COLO668 (cell line): ENCODE measurements around the gene ADCYAP1R1.

Experiments
- DNase-seq: peaks from one replicate; lab custom pipeline; 2025; ENCODE audit not compliant: unreplicated experiment; lab: John Stamatoyannopoulos, UW

Gene ADCYAP1R1

DNA sequence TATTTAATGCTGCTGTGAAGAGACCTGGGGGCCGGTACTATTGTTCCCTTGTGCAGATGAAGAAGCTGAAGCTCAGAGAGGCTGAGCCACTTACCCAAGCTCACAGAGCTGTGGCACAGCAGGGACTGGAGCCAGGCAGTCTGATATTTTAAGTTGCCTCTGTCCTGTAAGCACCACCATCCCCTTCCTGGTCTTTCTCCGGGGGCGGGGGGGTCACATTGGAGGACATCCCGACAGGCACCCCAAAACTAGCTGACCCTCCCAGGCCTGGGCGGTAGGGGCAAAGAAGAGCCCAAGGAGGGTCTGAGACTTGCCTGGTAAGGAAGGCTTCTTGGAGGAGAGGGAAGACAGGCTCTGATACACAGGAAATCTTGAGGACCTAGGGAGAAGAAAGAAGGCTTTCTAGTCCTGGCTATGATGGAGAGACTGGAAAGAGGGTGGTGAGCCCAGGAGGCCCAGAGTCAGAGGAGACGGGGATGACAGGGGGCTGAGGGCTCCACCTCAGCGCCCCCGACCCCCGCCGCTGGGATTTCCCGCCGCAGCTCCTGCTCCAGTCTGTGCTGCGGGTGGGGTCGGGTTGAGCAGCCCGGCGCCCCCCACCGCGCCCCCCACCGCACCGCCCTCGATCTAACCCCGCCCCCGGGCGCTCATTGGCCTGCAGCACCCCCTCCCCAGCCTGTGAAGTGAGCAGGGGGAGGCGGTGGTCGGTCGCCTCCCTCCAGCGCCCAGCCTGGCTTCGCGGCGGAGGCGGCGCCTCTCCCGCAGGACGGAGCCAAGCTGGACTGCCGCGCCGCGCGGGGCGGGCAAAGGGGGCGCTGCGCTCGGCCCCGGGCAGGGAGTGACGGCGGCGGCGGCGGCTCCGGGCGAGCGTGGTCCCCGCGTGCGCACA, at the start of gene ADCYAP1R1:
ADCYAP1R1 (plus strand) TSS at position 711 of the 889 bp plus-strand sequence. CDS start 10,957 bp downstream, outside the sequence.
- DNase-seq = no peak

DNA sequence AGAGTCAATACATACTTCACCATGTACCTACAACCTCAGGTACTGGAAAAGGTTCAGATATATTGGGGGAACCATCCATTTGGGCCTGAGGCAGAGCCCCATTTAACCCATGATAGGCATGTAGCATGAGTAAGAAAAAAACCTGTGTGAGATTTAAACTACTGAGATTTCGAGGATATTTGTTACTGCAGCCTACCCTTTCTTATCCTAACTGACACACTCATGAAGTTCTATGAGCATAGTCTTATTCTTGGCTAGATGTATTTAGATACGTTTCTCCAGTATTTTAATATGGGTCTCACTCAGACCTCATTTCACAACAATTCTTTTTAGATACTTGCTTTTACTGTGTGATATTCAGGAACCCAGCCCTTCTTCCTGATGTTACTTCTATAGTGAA, 49.0 kb upstream of the ADCYAP1R1 start:
- no peak for DNase-seq

DNA sequence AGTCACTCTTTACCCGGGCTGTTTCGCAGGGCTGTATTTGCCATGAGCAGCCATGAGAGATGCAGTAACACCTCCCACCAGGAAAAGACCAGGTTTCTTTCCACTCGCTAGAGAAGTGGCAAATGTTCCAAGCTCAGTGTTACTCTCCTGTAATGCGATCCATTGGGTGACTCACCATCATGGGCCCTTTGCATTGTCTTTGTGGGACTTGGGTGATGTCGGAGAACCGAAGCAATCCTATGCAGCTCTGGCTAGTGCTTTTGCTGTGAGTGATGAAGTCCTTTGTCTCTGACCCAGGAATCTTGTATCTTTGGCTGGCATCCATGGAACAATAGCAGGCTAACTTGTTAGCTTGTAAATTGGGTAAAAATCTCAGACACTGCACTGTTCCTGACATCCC, 48.4 kb upstream of the ADCYAP1R1 start:
- DNase-seq = no peak

DNA sequence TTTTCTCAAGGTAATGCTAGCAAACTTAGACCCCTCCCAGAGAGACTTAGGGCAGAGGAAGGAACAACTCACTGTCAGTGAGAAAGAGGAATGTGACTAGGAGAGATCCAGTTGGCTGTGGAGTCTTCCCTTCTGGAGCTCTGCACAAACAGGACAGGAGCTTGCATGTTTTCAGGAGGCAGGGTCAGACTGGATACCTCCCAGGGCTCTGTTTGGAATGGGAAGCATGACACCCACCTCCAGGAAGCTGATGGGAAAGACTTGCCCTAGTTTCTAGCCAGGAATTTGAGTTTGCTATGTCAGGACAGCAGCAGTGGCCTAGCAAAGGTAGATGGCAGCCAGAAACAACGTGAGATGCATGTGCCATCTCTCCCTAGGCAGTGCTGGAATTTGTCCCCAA, 47.7 kb upstream of the ADCYAP1R1 start:
- no peak for DNase-seq

DNA sequence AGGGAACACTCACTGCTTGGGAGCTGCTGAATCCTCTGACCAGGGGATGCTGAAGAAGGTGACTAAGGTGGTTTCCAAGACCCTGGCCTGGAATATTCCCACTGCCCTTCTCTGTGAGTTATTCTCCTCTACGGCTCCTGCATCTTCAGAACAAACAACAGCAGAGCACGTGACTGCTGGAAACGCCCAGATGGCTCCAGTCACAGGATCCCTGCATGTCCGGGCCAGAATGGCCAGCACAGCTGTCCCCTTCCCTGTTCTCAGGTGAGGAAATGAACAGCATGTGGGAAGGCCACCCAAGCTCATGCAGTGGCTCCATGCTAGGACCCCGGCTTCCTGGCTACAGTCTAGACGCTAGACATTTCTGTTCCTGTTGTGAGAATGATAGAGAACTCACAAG, 45.3 kb upstream of the ADCYAP1R1 start:
- no peak for DNase-seq

DNA sequence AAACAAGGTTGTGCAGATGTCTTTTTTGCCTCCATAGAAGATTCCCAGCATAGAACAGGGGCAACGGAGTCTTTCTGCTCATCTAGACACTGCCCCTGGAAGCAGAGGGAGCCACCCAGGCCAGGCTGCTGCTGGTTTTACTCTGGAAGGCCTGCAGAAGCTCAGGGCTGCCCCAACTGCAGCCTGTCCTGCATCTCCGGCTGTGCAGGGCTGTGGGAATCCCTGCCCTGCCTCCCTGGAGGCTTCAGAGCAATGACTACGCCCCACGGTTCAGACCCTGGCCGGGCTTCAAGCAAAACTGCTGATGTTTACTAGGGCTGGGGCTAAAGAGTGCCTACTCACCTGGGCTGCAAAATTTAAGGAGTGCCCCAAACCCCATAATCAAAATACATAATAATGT, 44.5 kb upstream of the ADCYAP1R1 start:
- DNase-seq = no peak

DNA sequence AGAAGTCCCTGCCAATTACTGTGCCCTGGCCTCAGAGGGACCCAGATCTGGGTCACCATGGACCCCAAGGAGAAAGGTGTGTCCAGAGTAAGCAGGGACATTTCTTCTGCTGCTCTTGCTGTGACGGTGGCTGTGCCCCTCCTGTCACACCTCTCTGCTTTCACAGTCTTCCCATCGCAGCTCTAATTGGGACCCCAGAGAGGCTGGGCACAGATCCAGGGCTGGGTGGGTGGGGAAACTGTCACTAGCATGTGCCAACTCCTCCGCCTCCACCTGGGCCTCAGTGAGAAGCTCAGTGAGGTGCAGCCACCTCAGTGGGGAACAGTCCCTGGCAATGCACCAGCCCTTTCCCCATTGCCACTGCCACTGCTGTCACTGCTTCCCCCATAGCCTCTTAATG, 37.3 kb upstream of the ADCYAP1R1 start:
- DNase-seq = no peak

DNA sequence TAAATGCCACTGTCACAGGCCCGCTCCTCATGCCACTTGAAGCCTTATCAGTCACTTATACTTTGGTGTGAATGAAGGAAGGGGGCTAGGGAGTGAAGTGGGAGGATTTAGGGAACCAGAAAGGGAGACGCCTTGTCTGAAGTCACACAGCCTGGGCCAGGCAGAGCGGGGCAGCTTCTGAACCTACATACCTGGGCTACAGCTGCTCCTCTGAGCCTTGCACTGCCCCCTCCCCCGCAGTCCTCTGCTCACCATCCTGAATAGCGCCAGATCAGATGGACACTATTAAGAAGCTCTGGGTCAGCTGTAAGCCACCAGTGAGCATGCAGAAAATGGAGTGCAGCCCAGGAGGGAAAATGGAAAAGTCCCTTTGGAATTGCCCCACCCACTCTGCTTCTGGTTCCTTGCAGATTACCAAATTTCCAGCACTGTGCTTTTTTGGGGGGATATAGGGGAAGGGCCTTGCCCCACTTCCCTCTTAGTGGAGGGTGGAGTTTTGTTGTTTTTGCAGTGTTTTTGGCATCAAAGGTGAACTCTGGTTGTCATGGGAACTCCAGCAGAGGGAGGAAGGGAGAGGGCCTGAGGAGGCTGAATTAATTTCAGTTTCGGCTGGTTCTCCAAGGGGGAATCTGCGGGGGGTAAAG, 35.0 kb upstream of the ADCYAP1R1 start:
- no peak for DNase-seq

DNA sequence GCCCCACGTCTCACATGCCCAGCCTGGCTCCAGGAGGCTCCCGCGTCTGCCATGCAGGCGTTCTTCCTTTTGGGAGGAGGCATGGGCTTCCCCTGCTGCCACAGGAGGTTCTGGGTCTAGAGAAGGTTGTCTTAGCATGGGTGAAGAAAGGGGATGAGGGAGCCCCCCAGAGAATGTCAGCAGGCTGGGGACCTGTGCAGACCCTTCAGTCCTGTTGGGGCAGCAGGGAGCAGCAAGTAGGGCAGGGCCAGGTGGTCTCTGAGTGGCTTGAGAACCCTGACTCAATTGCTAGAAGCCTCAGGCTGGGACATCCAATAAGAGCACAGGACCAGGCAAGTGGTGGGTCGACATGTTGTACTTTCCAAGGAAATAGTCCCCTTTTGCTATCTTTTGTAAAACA, 34.4 kb upstream of the ADCYAP1R1 start:
- no peak for DNase-seq

DNA sequence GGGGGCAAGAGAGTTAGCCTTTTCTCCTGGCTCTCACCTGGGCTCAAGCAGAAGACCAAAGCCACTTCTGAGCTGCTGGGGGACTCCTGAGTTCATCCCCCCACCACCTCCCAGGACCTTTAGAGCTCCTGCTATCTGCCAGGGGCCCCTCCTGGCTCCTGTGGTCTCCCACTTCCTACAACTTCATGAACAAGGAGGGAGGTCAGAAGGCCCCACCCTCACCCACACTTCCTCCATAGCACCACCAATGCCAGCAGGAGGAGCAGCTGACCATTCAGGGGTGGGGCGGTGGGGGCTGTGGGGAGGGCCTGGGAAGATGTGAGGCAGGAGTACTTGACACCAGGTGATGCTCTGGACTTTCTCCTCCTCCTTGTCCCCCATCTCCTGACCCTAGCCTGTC, 32.6 kb upstream of the ADCYAP1R1 start:
- no peak for DNase-seq

DNA sequence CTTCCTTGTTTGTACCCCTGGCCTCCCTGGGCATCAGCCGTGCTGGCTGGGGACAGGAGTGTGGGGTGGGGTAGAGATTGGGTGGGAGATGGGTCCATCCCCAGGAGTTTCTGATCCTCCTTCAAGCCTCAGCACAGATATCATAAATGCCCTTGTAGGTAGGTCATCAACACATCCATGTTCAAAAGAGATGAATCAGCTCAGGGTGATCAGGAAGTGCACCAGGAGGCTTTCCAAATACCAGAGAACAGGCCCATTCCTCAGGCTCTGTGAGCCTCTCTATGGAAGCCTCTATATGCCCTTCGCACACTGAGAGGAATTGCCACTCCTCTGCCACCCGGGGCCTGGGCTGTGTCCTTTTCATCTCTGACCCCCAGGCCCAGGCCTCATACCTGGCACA, 31.9 kb upstream of the ADCYAP1R1 start:
- no peak for DNase-seq

DNA sequence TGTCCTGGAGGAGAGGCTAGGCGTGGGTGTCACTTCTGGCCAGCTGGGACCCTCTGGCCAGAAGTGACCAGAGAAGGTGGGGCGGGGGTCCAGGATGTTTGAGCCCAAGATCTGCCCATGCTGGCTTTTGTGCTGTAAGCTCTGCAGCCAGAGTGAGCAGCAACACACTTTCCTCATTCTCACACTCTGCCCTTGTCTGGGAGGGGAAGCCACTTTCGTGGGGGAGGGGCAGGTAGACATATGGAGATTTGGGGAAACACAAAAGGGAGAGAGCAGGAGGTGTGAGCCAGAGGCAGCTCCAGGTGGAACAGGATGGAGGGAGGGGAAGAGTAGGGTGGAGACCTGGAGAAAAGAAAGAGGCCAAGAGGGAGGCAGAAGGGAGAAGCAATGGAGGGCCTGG, 31.5 kb upstream of the ADCYAP1R1 start:
- DNase-seq = no peak

DNA sequence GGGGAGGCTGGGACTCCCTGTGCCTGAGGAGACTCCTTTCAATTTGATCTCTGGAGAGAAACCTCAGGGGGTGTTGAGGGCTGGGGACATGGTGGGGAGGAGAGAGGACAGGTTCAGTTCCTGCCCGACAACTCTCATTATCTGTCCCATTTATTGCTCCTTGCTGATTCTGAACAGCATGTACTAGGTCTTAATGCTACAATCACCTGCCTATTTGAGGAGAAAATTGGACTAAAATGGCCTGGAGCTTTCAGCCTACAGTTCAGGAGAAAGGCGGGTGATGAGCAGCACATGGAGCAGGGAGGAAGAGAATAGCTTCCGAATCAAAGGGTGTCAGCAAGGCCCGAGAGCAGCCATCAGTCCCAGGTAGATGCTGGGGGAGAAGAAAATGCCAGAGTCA, 30.0 kb upstream of the ADCYAP1R1 start:
- DNase-seq = no peak

DNA sequence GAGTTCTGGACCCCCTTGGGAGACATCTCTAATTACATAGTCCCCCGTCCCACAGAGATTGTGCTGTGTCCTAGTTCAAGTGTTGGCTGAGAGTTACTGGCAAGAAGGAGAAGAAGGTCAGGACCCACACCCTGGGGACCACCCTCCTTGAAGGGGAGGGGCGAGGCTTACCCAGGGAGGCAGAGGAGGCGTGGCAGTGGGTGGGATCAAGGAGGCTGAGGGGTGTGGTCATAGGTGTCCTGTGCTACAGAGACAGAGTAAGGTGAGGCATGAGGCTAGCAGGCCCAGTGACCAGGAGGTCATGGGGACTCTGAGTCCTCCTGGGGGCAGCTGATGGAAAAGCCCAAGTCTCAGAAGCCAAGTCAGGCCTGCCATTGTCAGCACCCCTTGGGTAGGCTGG, 29.4 kb upstream of the ADCYAP1R1 start:
- DNase-seq = no peak

DNA sequence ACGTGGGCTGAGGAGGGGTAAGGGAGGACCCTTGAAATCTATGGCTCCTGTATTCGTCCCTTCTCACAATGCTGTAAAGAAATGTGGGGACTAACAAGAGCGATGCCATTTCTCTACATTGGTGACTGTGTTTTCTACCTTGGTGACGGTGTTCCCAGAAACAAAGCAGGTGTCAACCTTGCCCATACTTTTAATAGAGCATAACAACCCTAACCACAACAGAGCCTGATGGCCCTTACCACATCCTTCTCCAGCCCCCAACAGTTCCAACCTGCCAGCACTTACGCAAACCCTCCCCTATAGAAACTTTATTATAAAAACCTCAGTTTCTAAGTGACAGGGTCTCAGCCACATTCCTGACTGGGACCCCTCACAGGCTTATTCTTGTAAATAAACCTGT, 28.2 kb upstream of the ADCYAP1R1 start:
- DNase-seq = no peak

DNA sequence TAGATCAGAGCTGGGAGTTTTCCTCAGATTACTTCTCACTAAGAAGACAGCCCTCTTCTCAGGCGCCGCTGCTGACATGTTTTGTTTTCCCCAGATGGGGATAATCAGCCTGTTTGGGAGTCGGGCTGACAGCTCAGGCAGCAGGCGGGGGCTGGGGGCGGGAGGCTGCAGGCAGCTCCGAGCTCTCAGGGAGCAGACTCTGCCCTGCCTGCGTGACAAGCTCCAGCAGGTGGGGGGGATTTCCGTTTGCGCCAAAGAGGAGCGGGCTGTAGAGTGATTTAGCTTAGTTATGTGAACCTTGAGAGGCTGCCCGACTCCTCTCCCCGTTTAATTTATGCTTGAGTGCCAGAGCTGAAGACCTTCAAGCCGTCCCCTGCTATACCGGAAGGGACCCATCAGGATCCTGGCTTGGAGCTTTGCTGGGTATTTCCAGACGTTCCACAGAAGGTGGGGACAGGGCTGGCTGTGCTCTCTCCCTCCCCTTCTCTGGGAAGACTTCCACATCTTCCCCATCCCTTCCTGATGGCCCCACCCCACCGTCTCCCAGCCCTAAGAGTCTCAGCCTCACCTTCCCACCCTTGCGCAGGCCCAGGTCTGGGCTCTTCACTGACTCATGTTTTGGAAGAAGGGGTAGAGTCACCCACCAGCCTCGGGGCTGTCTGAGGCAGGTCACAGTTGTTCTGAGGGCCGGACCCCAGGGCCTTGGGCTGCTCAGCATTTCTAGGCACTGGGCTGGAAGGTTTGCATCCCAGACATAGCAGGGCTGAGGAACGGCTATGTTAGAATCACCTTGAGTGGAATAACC, 24.7 kb upstream of the ADCYAP1R1 start:
- no peak for DNase-seq

DNA sequence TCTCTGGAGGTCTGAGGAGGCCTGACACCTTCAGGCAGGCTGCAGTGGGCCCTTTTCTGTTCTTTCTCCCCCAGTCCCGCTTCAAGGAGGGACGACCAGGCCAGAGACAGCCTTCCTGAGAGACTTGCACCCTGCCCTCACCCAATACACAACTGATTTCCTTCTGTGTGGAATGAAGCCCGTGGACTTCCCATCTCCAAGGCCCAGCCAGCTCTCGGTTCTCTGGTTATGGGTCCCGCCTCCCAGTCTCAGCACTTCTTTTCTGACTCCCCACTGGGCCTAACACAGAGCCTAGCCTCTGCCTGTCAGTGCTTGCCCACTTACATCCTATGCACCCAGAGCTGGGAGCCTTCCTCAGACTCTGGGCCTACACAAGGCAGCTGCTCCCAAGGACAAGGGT, 24.1 kb upstream of the ADCYAP1R1 start:
- no peak for DNase-seq

DNA sequence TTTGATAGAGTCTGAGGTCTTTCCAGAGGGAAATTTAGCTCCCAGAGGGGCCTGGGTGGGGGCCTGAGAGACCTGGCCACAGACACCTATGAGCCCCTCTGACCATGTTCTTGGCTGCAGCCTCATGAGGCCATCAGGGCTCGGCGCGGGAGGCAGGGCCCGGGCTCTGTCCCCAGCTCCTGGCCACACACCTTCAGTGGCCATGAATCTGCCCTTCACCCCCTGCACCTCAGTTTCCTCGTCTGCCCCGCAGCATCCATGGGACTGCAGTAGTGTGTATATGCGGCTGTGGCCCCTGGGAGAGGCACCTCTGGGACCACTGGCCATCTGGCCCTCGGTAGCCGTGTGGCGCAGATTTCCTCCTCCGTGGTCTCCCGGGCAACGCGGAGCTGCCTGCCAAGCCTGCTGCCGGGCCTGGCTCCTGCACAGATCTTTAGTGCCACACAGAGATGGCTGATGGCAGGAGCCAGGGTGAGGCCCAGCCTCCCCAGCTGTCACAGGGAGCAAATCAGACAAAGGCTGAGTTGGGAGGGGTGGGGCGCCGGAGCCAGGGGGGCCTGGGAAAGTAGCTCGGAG, 23.6 kb upstream of the ADCYAP1R1 start:
- no peak for DNase-seq

DNA sequence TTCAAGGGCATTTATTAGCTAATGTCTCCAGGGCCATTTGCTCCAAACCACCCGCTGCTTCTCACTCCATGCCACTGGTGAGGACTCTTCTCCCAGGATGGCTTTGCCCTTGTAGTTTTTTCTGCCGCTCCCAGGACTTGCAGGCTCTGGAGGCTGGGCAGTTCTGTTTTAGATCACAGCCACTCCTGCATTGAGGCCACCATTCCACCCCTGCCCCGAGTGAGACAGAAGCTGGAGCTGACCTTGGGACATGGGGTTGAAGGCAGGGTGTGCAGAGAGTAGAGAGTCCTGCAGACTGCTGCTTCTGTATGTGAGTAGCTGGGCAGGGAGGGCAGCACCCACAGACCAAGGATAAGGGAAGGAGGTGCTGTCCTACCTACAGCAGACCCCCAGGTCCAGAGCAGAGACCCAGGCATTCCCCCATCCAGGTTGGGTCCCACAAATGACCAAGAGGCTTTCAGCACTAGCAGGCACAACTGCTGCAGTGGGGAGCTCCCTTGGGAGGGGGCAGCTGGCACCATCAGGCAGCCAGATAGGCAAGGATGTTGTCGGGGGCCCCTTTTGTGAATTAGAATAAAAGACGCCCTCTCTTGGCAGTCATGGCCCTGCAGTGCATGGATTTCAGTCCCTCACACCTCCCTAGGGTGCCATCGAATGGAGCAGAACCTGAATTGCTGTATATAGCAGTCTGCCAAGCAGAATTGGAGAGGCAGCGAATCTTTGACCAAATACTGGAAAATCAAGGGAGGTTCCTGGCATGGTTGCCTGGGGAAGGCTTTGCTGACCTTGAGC, 22.7 kb upstream of the ADCYAP1R1 start:
- DNase-seq = no peak

DNA sequence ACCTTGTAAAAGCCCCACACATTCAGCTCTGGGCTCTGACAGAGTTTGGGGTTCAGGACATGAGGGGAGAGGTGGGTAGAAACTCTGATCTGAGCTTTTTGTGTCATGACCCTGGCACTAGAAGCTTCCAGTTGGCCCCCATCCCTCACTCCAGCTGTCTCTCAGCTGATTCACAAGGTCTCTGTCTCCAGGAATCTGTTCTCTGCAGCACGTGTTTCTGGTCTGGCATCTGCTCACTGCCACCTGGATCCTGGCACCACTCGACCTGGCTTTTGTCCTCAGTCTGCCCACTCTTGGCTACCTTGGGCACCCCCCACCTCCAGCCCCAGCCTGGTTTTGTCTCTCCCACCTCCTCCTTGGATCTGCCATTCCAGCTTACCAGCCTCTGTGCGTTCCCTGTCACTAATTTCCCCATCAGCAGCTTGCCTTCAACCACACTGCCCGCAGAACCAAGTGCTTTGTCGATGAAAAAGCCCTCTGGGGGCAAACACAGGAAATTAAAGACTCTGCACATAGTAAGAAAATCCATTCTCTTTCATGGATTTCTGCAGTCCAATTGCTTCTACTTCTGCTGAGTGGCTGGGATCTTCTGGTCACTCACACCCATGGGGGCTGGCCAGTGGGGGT, 18.3 kb upstream of the ADCYAP1R1 start:
- DNase-seq = no peak
